ENCODE measurements around the gene PTGIR. TPM values are rescaled to one million over a fixed set of nuclear protein-coding genes. Genes with fewer than 3 reads are reported as not detected.

PTGIR gene
- total RNA-seq: 0.48 TPM in 1 of 2 replicates, not detected in the other

DNA sequence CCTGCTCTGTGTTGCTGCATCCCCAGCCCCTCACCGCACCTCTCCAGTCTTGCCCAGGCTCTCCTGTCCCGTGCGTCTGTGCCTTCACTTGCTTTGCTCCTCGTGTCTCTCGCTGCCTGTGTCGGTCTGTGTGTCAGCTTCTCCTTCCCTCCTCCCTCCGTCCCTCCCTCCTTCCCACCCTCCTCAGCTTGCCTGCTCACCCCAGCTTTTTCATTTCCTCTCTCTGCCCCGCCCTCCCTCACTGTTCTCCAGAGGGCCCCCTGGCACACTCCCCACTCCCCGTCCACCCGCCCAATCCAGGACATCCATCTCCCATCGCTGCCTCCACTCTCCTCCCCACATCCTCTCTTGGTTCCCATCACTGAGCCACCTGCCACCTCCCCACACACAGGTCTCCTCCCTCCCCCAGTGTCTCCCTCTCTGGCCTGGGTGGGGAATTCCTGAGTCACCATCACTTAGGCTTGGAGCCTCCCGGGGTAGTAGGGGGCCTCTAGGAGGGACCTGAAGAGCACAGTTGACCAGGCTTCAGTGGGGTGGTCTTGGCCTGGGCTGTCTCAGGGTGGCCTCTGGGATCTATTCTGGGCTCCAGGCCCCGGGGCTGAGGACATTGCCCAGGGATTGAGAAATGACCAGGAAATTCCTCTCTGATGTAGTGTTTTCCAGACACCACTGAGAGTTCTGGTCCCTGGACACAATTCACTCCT is at the start of gene PTGIR:
Gene PTGIR (minus strand): TSS at position 132 of the 704 bp plus-strand sequence. CDS start 864 bp downstream, outside the sequence.
- Histone ChIP-seq H3K27me3 (ENCODE audit: control insufficient read depth, insufficient read depth, low read length) (peaks cover 11% of the 10 kb centered on the region), H3K4me3 (ENCODE audit: low read depth, low read length) (no peak within 1 kb of the TSS), H3K36me3 (ENCODE audit: control insufficient read depth, insufficient read depth, low read length) (no peaks in the 10 kb centered on the region)
- DNase-seq (ENCODE audit: low read depth): no peak
- TF ChIP-seq, protein P1, sequence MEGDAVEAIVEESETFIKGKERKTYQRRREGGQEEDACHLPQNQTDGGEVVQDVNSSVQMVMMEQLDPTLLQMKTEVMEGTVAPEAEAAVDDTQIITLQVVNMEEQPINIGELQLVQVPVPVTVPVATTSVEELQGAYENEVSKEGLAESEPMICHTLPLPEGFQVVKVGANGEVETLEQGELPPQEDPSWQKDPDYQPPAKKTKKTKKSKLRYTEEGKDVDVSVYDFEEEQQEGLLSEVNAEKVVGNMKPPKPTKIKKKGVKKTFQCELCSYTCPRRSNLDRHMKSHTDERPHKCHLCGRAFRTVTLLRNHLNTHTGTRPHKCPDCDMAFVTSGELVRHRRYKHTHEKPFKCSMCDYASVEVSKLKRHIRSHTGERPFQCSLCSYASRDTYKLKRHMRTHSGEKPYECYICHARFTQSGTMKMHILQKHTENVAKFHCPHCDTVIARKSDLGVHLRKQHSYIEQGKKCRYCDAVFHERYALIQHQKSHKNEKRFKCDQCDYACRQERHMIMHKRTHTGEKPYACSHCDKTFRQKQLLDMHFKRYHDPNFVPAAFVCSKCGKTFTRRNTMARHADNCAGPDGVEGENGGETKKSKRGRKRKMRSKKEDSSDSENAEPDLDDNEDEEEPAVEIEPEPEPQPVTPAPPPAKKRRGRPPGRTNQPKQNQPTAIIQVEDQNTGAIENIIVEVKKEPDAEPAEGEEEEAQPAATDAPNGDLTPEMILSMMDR (IDR thresholded peaks at IDR 0.05; ENCODE audit: insufficient read depth, low read length, poor library complexity, severe bottlenecking): no peak

- DNase-seq (ENCODE audit: low read depth): no peak
- no peak overlapping the region for H3K4me3 ChIP-seq (ENCODE audit: low read depth, low read length)
- no peaks in the 10 kb centered on the region for H3K27me3 ChIP-seq (ENCODE audit: control insufficient read depth, insufficient read depth, low read length)
- H3K36me3 ChIP-seq (ENCODE audit: control insufficient read depth, insufficient read depth, low read length): peaks cover 2% of the 10 kb centered on the region
- TF ChIP-seq, protein P1 (IDR thresholded peaks at IDR 0.05; ENCODE audit: insufficient read depth, low read length, poor library complexity, severe bottlenecking): no peak
Measured at GRCh38 chr19:46670813-46671212, 45.9 kb upstream of the PTGIR start.

DNA sequence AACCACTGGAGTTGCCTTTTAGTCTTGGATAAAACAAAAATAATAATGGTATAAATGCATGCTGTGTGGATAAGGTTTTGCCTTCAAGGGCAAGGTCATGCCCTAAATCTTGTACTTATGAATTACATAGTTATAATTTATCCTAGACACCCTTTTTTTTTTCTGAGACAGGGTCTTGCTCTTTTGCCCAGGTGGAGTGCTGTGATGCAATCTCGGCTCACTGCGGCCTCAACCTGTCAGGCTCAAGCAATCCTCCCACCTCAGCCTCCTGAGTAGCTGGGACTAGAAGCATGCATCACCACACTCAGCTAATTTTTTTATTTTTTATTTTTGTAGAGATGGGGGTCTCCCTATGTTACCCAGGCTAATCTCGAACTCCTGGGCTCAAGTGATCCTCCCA is 43.8 kb upstream of the PTGIR start:
- peaks cover 2% of the 10 kb centered on the region for H3K27me3 ChIP-seq (ENCODE audit: control insufficient read depth, insufficient read depth, low read length)
- H3K36me3 ChIP-seq (ENCODE audit: control insufficient read depth, insufficient read depth, low read length): peaks cover 2% of the 10 kb centered on the region
- TF ChIP-seq, protein P1 (IDR thresholded peaks at IDR 0.05; ENCODE audit: insufficient read depth, low read length, poor library complexity, severe bottlenecking): no peak
- no peak for DNase-seq (ENCODE audit: low read depth)
- no peak overlapping the region for H3K4me3 ChIP-seq (ENCODE audit: low read depth, low read length)

- Histone ChIP-seq H3K36me3 (ENCODE audit: control insufficient read depth, insufficient read depth, low read length) (no peaks in the 10 kb centered on the region), H3K4me3 (ENCODE audit: low read depth, low read length) (no peak overlapping the region), H3K27me3 (ENCODE audit: control insufficient read depth, insufficient read depth, low read length) (peaks cover 9% of the 10 kb centered on the region)
- TF ChIP-seq, protein P1 (IDR thresholded peaks at IDR 0.05; ENCODE audit: insufficient read depth, low read length, poor library complexity, severe bottlenecking): no peak
- no peak for DNase-seq (ENCODE audit: low read depth)
Measured at GRCh38 chr19:46665072-46665471, 40.2 kb upstream of the PTGIR start.

GRCh38 chr19:46661735-46662592 is 37.1 kb upstream of the PTGIR start:
- no peaks in the 10 kb centered on the region for H3K36me3 ChIP-seq (ENCODE audit: control insufficient read depth, insufficient read depth, low read length)
- H3K4me3 ChIP-seq (ENCODE audit: low read depth, low read length): peak overlapping the region; percentile 26
- peak; percentile 49 for DNase-seq (ENCODE audit: low read depth)
- TF ChIP-seq, protein P1 (IDR thresholded peaks at IDR 0.05; ENCODE audit: insufficient read depth, low read length, poor library complexity, severe bottlenecking): peak; percentile 97
- H3K27me3 ChIP-seq (ENCODE audit: control insufficient read depth, insufficient read depth, low read length): peaks cover 25% of the 10 kb centered on the region

Data from kidney epithelial cell (primary cell).